ENCODE measurements around the gene PIK3R1.

DNA sequence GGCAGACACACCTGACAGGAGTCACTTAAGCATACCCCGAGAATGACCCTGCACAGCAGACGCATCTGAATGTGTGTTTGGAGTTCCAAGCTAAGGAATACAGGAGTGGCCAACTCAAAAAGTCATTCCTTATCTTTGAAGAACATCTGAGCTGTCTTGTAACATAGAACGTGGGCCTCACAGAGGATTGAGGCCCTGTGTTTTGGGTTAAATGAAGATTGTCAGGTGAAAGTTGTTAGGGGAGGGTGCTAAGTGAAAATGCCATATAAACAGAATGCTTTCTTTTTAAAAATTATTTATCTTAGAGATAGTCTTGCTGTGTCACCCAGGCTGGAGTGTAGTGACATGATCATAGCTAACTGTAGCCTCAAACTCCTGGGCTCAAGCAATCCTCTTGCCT, 100.9 kb downstream of the PIK3R1 start:
- no peak for TF ChIP-seq CREB1 (CRISPR knock-in tag; IDR thresholded peaks at IDR 0.05; ENCODE audit: low read depth)
- no peak for TF ChIP-seq CTCF (conservative IDR thresholded peaks at IDR 0.05; ENCODE audit: low read depth in 2 of 2)
- no peak for TF ChIP-seq POLR2AphosphoS5 (IDR thresholded peaks at IDR 0.05; ENCODE audit: low read depth)
- no peak for TF ChIP-seq JUNB (IDR thresholded peaks at IDR 0.05; ENCODE audit: unreplicated experiment)
- no peak for TF ChIP-seq REST (IDR thresholded peaks at IDR 0.05; ENCODE audit: unreplicated experiment)
- TF ChIP-seq EZH2 (IDR thresholded peaks at IDR 0.05; ENCODE audit: low read depth, unreplicated experiment): no peak
- TF ChIP-seq ZNF331 (CRISPR knock-in tag; IDR thresholded peaks at IDR 0.05; ENCODE audit: low read depth): no peak
- TF ChIP-seq, protein P1, sequence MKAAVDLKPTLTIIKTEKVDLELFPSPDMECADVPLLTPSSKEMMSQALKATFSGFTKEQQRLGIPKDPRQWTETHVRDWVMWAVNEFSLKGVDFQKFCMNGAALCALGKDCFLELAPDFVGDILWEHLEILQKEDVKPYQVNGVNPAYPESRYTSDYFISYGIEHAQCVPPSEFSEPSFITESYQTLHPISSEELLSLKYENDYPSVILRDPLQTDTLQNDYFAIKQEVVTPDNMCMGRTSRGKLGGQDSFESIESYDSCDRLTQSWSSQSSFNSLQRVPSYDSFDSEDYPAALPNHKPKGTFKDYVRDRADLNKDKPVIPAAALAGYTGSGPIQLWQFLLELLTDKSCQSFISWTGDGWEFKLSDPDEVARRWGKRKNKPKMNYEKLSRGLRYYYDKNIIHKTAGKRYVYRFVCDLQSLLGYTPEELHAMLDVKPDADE (IDR thresholded peaks at IDR 0.05): no peak
- TF ChIP-seq STAT1 (IDR thresholded peaks at IDR 0.05; ENCODE audit: unreplicated experiment): no peak
- no peak for TF ChIP-seq EZH2phosphoT487 (IDR thresholded peaks at IDR 0.05; ENCODE audit: unreplicated experiment)
- TF ChIP-seq, protein P2, sequence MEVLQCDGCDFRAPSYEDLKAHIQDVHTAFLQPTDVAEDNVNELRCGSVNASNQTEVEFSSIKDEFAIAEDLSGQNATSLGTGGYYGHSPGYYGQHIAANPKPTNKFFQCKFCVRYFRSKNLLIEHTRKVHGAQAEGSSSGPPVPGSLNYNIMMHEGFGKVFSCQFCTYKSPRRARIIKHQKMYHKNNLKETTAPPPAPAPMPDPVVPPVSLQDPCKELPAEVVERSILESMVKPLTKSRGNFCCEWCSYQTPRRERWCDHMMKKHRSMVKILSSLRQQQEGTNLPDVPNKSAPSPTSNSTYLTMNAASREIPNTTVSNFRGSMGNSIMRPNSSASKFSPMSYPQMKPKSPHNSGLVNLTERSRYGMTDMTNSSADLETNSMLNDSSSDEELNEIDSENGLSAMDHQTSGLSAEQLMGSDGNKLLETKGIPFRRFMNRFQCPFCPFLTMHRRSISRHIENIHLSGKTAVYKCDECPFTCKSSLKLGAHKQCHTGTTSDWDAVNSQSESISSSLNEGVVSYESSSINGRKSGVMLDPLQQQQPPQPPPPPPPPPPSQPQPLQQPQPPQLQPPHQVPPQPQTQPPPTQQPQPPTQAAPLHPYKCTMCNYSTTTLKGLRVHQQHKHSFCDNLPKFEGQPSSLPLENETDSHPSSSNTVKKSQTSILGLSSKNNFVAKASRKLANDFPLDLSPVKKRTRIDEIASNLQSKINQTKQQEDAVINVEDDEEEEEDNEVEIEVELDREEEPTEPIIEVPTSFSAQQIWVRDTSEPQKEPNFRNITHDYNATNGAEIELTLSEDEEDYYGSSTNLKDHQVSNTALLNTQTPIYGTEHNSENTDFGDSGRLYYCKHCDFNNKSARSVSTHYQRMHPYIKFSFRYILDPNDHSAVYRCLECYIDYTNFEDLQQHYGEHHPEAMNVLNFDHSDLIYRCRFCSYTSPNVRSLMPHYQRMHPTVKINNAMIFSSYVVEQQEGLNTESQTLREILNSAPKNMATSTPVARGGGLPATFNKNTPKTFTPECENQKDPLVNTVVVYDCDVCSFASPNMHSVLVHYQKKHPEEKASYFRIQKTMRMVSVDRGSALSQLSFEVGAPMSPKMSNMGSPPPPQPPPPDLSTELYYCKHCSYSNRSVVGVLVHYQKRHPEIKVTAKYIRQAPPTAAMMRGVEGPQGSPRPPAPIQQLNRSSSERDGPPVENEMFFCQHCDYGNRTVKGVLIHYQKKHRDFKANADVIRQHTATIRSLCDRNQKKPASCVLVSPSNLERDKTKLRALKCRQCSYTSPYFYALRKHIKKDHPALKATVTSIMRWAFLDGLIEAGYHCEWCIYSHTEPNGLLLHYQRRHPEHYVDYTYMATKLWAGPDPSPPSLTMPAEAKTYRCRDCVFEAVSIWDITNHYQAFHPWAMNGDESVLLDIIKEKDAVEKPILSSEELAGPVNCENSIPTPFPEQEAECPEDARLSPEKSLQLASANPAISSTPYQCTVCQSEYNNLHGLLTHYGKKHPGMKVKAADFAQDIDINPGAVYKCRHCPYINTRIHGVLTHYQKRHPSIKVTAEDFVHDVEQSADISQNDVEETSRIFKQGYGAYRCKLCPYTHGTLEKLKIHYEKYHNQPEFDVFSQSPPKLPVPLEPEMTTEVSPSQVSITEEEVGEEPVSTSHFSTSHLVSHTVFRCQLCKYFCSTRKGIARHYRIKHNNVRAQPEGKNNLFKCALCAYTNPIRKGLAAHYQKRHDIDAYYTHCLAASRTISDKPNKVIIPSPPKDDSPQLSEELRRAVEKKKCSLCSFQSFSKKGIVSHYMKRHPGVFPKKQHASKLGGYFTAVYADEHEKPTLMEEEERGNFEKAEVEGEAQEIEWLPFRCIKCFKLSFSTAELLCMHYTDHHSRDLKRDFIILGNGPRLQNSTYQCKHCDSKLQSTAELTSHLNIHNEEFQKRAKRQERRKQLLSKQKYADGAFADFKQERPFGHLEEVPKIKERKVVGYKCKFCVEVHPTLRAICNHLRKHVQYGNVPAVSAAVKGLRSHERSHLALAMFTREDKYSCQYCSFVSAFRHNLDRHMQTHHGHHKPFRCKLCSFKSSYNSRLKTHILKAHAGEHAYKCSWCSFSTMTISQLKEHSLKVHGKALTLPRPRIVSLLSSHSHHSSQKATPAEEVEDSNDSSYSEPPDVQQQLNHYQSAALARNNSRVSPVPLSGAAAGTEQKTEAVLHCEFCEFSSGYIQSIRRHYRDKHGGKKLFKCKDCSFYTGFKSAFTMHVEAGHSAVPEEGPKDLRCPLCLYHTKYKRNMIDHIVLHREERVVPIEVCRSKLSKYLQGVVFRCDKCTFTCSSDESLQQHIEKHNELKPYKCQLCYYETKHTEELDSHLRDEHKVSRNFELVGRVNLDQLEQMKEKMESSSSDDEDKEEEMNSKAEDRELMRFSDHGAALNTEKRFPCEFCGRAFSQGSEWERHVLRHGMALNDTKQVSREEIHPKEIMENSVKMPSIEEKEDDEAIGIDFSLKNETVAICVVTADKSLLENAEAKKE (CRISPR knock-in tag; IDR thresholded peaks at IDR 0.05): no peak
- no peak for TF ChIP-seq ZNF114 (CRISPR knock-in tag; IDR thresholded peaks at IDR 0.05)
